NCI-H2227 (cell line): ENCODE data around the gene IL1R2.

Experiments
- DNase-seq: peaks from one replicate; lab custom pipeline; 2025; ENCODE audit not compliant: unreplicated experiment; lab: John Stamatoyannopoulos, UW

IL1R2 gene

GRCh38 chr2:102037681-102038080 lies 45.9 kb downstream of the IL1R2 start:
- no peak for DNase-seq

- no peak for DNase-seq
Observed at GRCh38 chr2:102040229-102040628, 48.5 kb downstream of the IL1R2 start.

GRCh38 chr2:102041351-102041750 lies 49.6 kb downstream of the IL1R2 start:
- no peak for DNase-seq

GRCh38 chr2:102042196-102043081 lies 50.7 kb downstream of the IL1R2 start:
- no peak for DNase-seq

GRCh38 chr2:102043560-102043959 lies 51.8 kb downstream of the IL1R2 start:
- DNase-seq, result no peak

GRCh38 chr2:102044235-102044896 lies 52.6 kb downstream of the IL1R2 start:
- DNase-seq, result no peak

GRCh38 chr2:102044967-102045489 lies 53.3 kb downstream of the IL1R2 start:
- DNase-seq, result no peak

GRCh38 chr2:102045697-102046096 lies 53.9 kb downstream of the IL1R2 start:
- DNase-seq, result no peak

GRCh38 chr2:102046135-102046986 lies 54.6 kb downstream of the IL1R2 start:
- DNase-seq, result no peak

GRCh38 chr2:102048465-102048864 lies 56.7 kb downstream of the IL1R2 start:
- DNase-seq, result no peak

- no peak for DNase-seq
Observed at GRCh38 chr2:102049756-102050443, 58.1 kb downstream of the IL1R2 start.

GRCh38 chr2:102050854-102051391 lies 59.2 kb downstream of the IL1R2 start:
- DNase-seq, result no peak

- DNase-seq, result no peak
Observed at GRCh38 chr2:102051692-102052277, 60.0 kb downstream of the IL1R2 start.

GRCh38 chr2:102052365-102052764 lies 60.6 kb downstream of the IL1R2 start:
- no peak for DNase-seq

GRCh38 chr2:102053096-102053495 lies 61.3 kb downstream of the IL1R2 start:
- DNase-seq, result no peak

GRCh38 chr2:102055346-102055990 lies 63.7 kb downstream of the IL1R2 start:
- DNase-seq, result no peak

- DNase-seq, result no peak
Observed at GRCh38 chr2:102056079-102056581, 64.4 kb downstream of the IL1R2 start.

- no peak for DNase-seq
Observed at GRCh38 chr2:102057502-102058292, 65.9 kb downstream of the IL1R2 start.
